Posterior cingulate gyrus (tissue), 11 donors: Measurements from ENCODE around the gene SAMHD1.
"Not testable (repeated sequence)": the region's sequence is repeated elsewhere in the genome, so short reads cannot be mapped to it uniquely, and the experiment has no call there.

Experiments
- DNase-seq, 10 donors: peaks; one replicate each; pipeline versions ENCODE4 v3.0.0 to v3.0.0-alpha.2; 2020 to 2021; ENCODE audit warnings: mixed read lengths in 3 of 10
- intact Hi-C: fragments of 100-400 bp; cut with DNase I; formaldehyde crosslinking; loops from one replicate; pipeline ENCODE4 v1.15.1; 2023

SAMHD1 gene

GRCh38 chr20:36951198-36951978 lies at the start of gene SAMHD1:
Gene SAMHD1, minus strand, starts transcription at chr20:36951708. Its CDS starts 65 bp downstream, at chr20:36951643.
- intact Hi-C loops: no loop called here
- peak; percentile 94 to 99 (median 96) for DNase-seq

DNA sequence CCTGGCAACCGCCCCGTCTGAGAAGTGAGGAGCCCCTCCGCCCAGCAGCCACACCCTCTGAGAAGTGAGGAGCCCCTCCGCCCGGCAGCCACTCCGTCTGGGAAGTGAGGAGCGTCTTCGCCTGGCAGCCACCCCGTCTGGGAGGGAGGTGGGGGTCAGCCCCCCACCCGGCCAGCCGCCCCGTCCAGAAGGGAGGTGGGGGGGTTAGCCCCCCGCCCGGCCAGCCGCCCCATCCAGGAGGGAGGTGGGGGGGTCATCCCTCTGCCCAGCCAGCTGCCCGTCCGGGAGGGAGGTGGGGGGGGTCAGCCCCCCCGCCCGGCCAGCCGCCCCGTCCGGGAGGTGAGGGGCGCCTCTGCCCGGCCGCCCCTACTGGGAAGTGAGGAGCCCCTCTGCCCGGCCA lies 48.7 kb upstream of the SAMHD1 start:
- DNase-seq, intact Hi-C loops: not testable (repeated sequence)

DNA sequence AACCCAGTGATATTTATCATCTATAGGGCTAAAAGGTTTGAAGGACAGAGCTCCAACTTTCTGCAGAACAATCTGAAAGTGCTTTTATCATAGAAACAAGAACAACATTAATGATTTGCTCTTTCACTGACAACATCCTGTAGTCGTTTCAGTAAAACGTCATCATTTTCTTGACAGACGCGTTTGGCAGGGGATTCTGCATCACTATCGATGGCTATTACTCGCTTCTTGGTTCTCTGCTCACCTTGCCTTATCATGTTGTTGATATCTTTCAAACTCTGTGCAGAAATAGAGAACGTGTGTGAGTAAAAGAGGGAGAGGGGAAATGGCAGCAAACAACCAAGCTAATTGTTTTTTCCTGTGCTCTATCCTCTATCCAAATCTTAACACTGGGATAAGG lies 47.1 kb upstream of the SAMHD1 start:
- no peak for DNase-seq
- intact Hi-C loops: no loop called here

GRCh38 chr20:36997121-36997520 lies 45.6 kb upstream of the SAMHD1 start:
- intact Hi-C loops: no loop called here
- DNase-seq: no peak

DNA sequence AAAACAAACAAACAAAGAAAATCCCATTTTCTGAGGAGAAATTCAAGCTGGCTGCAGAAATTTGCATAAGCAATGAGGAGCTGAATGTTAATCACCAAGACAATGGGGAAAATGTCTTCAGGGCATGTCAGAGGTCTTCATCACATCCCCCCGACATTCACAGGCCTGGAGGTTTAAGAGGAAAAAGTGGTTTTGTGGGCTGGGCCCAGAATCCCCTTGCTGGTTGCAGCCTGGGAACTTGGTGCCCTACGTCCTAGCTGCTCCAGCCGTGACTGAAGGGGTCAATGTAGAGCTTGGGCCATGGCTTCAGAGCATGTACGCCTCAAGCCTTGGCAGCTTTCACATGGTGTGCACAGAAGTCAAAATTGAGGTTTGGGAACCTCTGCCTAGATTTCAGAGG lies 42.7 kb upstream of the SAMHD1 start:
- intact Hi-C loops, DNase-seq: not testable (repeated sequence)

DNA sequence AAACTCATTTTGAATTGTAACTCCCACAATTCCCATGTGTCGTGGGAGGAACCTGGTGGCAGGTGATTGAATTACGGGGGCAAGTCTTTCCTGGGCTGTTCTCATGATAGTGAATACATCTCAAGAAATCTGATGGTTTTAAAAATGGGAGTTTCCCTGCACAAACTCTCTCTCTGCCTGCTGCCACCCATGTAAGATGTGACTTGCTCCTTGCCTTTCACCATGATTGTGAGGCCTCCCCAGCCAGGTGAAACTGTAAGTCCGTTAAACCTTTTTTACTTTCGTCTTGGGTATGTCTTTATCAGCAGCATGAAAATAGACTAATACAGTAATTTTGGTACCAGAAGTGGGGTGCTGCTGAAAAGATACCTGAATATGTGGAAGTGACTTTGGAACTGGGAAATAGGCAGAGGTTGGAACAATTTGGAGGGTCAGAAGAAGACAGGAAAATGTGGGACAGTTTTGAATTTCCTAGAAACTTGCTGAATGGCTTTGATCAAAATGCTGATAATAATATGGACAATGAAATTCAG lies 41.4 kb upstream of the SAMHD1 start:
- intact Hi-C loops: no loop called here
- no peak for DNase-seq

DNA sequence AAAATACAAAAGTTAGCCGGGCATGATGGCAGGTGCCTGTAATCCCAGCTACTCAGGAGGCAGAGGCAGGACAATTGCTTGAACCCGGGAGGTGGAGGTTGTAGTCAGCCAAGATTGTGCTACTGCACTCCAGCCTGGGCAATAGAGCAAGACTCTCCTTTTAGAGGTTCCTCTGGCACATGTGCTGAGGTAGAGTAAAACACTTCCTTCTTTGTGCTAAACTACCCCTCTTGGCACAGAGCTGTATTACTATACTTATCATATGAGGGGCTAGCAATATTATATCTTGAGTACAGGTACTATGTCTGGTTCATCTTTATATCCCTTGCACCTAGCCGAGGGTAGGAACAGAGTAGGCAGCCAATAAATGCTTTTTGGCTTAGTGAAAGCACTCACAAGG lies 40.2 kb upstream of the SAMHD1 start:
- intact Hi-C loops: no loop called here
- DNase-seq: no peak

DNA sequence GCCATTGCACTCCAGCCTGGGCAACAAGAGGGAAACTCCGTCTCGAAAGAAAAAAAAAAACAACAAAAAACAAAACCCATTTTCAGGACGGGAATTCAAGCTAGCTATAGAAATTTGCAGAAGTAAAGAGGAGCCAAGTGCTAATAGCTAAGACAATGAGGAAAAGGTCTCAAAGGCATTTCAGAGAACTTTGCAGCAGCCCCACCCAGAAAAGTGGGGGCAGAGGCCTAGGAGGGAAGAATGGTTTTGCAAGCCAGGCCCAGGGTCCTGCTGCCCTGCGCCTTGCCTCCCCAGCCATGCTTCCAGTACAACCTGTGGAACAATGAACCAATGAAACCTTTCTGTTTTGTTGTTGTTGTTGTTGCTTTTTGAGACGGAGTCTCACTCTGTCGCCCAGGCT lies 38.3 kb upstream of the SAMHD1 start:
- intact Hi-C loops: no loop called here
- DNase-seq: no peak

- no peak for DNase-seq
- intact Hi-C loops: no loop called here
Measured at GRCh38 chr20:36988494-36988966, 37.0 kb upstream of the SAMHD1 start.

GRCh38 chr20:36984257-36984638 lies 32.7 kb upstream of the SAMHD1 start:
- DNase-seq: no peak
- intact Hi-C loops: no loop called here

- no peak for DNase-seq
- intact Hi-C loops: no loop called here
Measured at GRCh38 chr20:36975099-36975818, 23.8 kb upstream of the SAMHD1 start.

DNA sequence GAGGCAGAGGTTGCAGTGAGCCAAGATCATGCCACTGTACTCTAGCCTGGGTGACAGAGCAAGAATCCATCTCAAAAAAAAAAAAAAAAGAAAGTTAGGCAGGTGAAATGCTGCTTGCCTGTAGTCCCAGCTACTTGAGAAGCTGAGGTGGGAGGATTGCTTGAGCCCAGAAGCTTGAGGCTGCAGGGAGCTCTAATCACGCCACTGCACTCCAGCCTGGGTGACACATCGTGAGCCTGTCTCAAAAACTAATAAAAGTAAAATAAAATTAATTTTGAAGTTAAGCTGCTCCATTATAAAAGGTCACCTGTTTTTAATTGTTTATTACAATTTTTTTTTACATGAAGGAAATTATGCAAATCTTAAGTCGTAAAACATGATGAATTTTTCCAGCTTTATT lies 23.2 kb upstream of the SAMHD1 start:
- DNase-seq: no peak
- intact Hi-C loops: no loop called here

DNA sequence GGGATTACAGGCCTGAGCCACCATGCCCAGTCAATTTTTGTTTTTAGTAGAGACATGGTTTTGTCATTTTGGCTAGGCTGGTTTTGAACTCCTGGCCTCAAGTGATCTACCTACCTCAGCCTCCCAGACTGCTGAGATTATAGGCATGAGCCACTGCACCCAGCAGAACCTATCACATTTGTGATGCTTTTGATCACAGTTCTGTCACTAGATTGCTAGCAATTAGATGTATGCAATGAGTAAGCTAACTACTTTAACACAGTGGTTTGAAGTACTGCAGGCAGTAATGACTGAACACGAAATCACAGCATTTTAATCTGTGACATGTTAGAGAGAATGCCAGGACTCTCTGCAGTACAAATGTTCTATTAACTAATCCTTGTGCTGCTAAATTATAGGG lies 19.6 kb upstream of the SAMHD1 start:
- intact Hi-C loops: no loop called here
- DNase-seq: no peak

GRCh38 chr20:36969478-36970186 lies 18.1 kb upstream of the SAMHD1 start:
- no peak for DNase-seq
- intact Hi-C loops: no loop called here

GRCh38 chr20:36969051-36969450 lies 17.5 kb upstream of the SAMHD1 start:
- no peak for DNase-seq
- intact Hi-C loops: no loop called here

DNA sequence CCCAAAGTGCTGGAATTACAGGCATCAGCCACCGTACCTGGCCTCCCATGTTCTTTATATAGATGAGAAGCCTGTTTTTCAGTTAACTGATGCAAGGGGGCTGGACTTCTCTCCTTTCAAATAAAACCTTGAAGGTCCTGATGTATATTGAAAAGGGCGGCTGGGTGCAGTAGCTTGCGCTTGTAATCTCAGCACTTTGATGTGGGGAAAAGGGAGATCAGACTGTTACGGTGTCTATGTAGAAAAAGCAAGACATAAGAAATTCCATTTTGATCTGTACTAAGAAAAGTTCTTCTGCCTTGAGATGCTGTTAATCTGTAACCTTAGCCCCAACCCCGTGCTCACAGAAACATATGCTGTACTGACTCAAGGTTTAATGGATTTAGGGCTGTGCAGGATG lies 16.1 kb upstream of the SAMHD1 start:
- intact Hi-C loops: no loop called here
- no peak for DNase-seq

DNA sequence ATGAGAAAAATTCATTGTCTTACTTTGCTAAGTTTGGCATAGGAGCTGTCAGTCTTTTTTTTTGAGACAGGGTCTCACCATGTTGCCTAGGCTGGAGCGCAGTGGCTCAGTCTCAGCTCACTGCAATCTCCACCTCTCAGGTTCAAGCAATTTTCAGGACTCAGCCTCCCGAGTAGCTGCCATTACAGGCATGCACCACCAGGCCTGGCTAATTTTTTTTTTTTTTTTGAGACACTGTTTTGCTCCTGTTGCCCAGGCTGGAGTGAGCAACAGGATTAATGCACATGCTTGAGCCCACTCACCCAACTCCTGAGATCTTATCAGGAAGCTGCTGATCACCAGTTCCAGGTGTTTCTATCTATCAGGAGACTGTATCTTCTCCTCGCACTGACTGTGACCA lies 15.5 kb upstream of the SAMHD1 start:
- DNase-seq, intact Hi-C loops: not testable (repeated sequence)

DNA sequence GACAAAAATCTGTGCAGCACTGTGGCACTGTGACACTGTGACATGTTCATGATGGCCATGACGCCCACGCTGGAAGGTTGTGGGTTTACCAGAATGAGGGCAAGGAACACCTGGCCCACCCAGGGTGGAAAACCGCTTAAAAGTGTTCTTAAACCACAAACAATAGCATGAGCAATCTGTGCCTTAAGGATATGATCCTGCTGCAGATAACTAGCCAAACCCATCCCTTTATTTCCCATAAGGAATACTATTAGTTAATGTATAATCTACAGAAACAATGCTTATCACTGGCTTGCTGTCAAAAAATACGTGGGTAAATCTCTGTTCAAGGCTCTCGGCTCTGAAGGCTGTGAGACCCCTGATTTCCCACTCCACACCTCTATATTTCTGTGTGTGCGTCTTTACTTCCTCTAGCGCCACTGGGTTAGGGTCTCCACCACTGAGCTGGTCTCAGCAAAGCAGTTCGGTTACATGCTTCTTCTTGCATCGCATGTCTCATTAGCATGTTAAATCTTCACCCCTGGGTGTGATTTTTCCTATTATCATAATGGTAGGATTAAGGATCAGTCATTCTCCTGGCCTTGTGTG lies 10.9 kb upstream of the SAMHD1 start:
- DNase-seq, intact Hi-C loops: not testable (repeated sequence)

GRCh38 chr20:36959242-36959641 lies 7.7 kb upstream of the SAMHD1 start:
- intact Hi-C loops: no loop called here
- no peak for DNase-seq

GRCh38 chr20:36957875-36958667 lies 6.6 kb upstream of the SAMHD1 start:
- intact Hi-C loops: no loop called here
- no peak for DNase-seq
